Testis (tissue), 3 donors: ENCODE data around the gene CKS1B. TPM values are rescaled to one million over a fixed set of nuclear protein-coding genes. Genes with fewer than 3 reads are reported as not detected.

Experiments used
- DNase-seq: peaks from one replicate; pipeline ENCODE4 v3.0.0-alpha.2; 2019
- H3K27ac ChIP-seq, 2 donors: fragments of 200-600 bp; sonication (generic); one replicate each; pipeline ENCODE4 v1.5.1; 2019
- H3K27me3 ChIP-seq: fragments of 200-600 bp; sonication (generic); one replicate; pipeline ENCODE4 v1.5.1; 2019
- H3K36me3 ChIP-seq: fragments of 200-600 bp; sonication (generic); one replicate; pipeline ENCODE4 v1.5.1; 2017; ENCODE audit warnings: low read depth; ENCODE audit errors: missing control alignments
- H3K4me1 ChIP-seq: fragments of 200-600 bp; sonication (generic); one replicate; pipeline ENCODE4 v1.5.1; 2019
- H3K4me3 ChIP-seq, 2 donors: fragments of 200-600 bp; sonication (generic); one replicate each; pipeline ENCODE4 v1.5.1; 2017 to 2019
- H3K9me3 ChIP-seq: fragments of 200-600 bp; sonication (generic); one replicate; pipeline ENCODE4 v1.5.1; 2017
- POLR2A ChIP-seq: fragments of 450-650 bp; IDR thresholded peaks from one replicate; pipeline ENCODE4 v1.6.1; 2017; ENCODE audit warnings: antibody characterized with exemption, mild to moderate bottlenecking, moderate library complexity
- WGBS, 2 donors: methylation state at CpG; one replicate each; pipeline ENCODE4 v1.1.5; 2018; 5-methylcytosine and 5-hydroxymethylcytosine counted together
- intact Hi-C: fragments of 100-400 bp; cut with DNase I; formaldehyde crosslinking; loops from one replicate; pipeline ENCODE4 v1.15.1; 2023; ENCODE audit warnings: low total_unique reads
- polyA plus RNA-seq: library from polyadenylated mRNA; stranded (reverse); fragments of 350-450 nt; fragmentation: Illumina TruSeq; extraction: RNeasy Lipid Tissue Mini Kit (QIAGEN cat#74804); gene quantifications from one replicate; pipeline ENCODE4 v1.2.3, GENCODE V29; 2014; ENCODE audit warnings: low read depth, low replicate concordance; ENCODE audit not compliant: insufficient read depth
- total RNA-seq, 2 donors: library from RNA; depleted of rRNA; stranded (reverse); fragments of >200 nt; gene quantifications; one replicate each; pipeline ENCODE4 v1.2.3, GENCODE V29; 2016
- TF ChIP-seq, protein P1 (sequence below), 3 experiments: fragments of 450-650 bp in 2 of 3; fragments of 200-600 bp in 1 of 3; sonication (generic) in 1 of 3; IDR thresholded peaks; one replicate each; pipeline ENCODE4 v1.5.1; 2016 to 2019; ENCODE audit warnings: antibody characterized with exemption in 3 of 3, mild to moderate bottlenecking in 2 of 3, moderate library complexity in 1 of 3

Gene CKS1B
- total and polyA plus RNA-seq, 3 donors from 2014 or later = 45.5 to 100 (median 84.3) TPM

DNA sequence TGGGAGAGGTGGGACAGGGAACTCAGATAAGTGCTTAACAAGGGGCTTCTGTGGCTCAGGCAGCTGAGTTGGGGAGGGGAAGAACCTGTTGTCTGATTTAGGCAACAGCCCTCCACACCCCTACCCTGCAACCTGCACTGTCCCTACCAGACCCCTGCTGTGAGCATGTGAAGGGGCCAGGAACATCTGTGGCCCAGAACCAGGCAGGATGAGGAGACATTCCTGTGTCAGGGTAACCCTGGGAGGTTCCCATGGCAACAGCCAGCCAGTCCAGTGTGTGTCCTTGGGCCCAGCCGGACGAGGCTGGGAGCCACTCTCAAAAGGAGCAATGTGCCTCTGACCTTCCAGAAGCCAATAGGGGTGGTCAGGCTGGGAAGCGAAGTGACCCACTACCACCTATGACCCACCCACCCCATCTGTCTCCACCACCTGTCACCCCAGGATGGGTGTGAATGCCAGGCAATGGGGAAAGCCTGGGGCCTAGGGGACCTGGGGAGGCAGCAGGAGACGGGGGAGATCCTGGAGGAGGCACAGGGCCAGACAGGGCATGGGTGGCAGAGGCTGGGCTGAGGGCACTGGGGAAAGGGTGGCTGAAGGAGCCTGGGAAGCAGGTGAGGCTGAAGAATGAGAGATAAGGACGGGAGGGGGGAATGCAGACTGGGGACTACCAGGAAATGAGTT lies 33.0 kb upstream of the CKS1B start:
- H3K4me1 ChIP-seq = peaks cover 60% of the 10 kb centered on the region
- no peaks in the 10 kb centered on the region for H3K36me3 ChIP-seq
- WGBS, 2 donors = 29 to 69% methylated on average over 2 to 5 of the region's 5 CpGs
- peak; percentile 94 for DNase-seq
- H3K27me3 ChIP-seq = no peaks in the 10 kb centered on the region
- H3K27ac ChIP-seq = peak overlapping the region; percentile 64 to 76
- H3K9me3 ChIP-seq = no peaks in the 10 kb centered on the region
- H3K4me3 ChIP-seq = no peak overlapping the region
- intact Hi-C loops = no loop called here
- TF ChIP-seq POLR2A = no peak
- TF ChIP-seq, protein P1, sequence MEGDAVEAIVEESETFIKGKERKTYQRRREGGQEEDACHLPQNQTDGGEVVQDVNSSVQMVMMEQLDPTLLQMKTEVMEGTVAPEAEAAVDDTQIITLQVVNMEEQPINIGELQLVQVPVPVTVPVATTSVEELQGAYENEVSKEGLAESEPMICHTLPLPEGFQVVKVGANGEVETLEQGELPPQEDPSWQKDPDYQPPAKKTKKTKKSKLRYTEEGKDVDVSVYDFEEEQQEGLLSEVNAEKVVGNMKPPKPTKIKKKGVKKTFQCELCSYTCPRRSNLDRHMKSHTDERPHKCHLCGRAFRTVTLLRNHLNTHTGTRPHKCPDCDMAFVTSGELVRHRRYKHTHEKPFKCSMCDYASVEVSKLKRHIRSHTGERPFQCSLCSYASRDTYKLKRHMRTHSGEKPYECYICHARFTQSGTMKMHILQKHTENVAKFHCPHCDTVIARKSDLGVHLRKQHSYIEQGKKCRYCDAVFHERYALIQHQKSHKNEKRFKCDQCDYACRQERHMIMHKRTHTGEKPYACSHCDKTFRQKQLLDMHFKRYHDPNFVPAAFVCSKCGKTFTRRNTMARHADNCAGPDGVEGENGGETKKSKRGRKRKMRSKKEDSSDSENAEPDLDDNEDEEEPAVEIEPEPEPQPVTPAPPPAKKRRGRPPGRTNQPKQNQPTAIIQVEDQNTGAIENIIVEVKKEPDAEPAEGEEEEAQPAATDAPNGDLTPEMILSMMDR (IDR thresholded peaks at IDR 0.05) = no peak

- Histone ChIP-seq H3K27me3 (no peaks in the 10 kb centered on the region), H3K27ac (peak overlapping the region in 1 of 2 donors; percentile 56), H3K4me1 (peaks cover 49% of the 10 kb centered on the region), H3K9me3 (no peaks in the 10 kb centered on the region), H3K4me3 (no peak overlapping the region), H3K36me3 (no peaks in the 10 kb centered on the region)
- DNase-seq = peak; percentile 52
- TF ChIP-seq, protein P1 (IDR thresholded peaks at IDR 0.05) = peak; percentile 38 to 63 (median 57)
- TF ChIP-seq POLR2A = no peak
- intact Hi-C loops = no loop called here
- WGBS, 2 donors = 54 to 68% methylated on average over 6 of the region's 6 CpGs
Observed at GRCh38 chr1:154943649-154944400, 30.7 kb upstream of the CKS1B start.

DNA sequence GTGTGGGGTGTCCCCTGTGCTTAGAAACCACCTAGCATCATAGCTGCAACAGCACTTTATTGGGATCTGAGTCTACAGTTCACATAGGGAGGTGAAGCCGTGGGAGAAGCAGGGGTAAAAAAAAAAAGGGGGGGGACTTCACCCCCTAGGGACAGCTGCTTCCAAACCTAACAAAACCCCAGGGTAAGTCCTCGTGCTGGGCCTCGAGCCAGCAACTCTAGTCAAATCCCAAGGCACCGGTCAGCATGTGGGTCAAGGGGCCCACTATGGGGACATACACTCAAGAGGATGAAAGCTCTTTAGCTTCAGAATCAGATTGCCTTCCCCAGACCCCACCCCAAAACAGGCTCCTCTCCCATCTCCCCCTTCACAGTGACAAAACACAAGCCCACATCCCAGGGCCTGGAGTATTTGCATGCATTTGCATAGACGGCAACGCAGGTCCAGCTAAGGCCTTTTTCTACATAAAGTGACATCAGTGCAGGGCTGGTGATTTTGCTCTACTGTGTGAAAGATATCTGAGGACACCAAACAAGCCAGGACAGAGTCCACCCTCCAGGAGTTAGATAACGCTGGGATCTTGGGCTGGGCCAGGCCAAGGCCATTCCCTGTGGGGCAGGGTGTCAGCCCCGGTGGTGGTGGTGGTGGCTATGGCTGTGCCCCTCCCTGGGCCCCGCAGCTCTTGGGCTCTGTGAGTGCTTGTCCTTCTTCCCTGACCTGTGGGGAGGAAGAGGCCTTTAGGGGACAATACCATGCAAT lies 29.9 kb upstream of the CKS1B start:
- no peaks in the 10 kb centered on the region for H3K36me3 ChIP-seq

DNA sequence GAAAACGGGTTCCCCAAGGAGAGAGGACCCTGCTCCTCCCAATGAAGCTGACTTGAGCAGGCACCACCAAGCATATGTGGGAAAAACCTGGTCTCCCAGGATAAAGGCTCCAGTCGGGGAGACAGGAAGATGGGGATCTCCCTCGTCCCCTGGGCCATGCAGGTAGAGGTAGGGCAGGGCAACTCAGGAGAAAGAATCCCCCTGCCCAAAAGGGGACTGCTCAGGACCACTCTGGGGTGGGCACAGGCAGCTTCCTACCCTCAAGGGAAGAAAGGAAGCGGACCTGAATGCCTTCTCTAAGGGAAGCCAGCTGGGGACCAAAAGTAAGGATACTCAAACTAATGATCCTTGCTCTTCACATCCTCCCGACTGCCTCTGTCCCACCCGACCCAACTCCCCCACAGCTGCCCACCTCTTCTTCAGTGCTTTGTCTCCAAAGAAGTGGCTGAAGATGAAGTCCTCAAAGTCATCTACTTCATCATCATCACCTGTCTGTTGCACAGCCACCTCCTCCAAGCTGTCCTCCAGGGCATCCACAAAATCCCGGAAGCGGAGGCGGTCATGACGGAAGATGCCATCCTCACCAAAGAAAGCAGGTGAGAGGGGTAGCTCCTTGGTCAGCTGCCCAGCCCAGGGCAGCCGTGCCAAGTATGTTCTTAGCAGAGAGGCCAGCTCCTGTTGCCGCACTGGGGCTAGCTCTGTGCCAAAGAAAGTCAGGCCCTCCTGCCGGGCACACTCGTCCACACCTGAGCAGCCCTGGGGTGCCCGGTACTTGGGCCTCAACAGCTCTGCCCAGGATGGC lies 29.1 kb upstream of the CKS1B start:
- Histone ChIP-seq H3K9me3 (no peaks in the 10 kb centered on the region), H3K27me3 (no peaks in the 10 kb centered on the region), H3K36me3 (no peaks in the 10 kb centered on the region), H3K27ac (peak overlapping the region in 1 of 2 donors; percentile 56), H3K4me1 (peaks cover 37% of the 10 kb centered on the region), H3K4me3 (no peak overlapping the region)
- intact Hi-C loops = no loop called here
- DNase-seq = no peak
- 79 to 86% methylated on average over 11 to 15 of the region's 15 CpGs for WGBS, 2 donors
- TF ChIP-seq, protein P1 (IDR thresholded peaks at IDR 0.05) = no peak
- TF ChIP-seq POLR2A = no peak

More for the DNA sequence above, 29.9 kb upstream of the CKS1B start:
- Histone ChIP-seq H3K27me3 (no peaks in the 10 kb centered on the region), H3K27ac (peak overlapping the region in 1 of 2 donors; percentile 56), H3K4me1 (peaks cover 43% of the 10 kb centered on the region), H3K4me3 (no peak overlapping the region), H3K9me3 (no peaks in the 10 kb centered on the region)
- intact Hi-C loops = no loop called here
- no peak for TF ChIP-seq POLR2A
- TF ChIP-seq, protein P1 (IDR thresholded peaks at IDR 0.05) = no peak
- 32 to 47% methylated on average over 8 to 9 of the region's 9 CpGs for WGBS, 2 donors
- no peak for DNase-seq
